Measurements from ENCODE around the gene TBC1D22A.

The TBC1D22A gene

GRCh38 chr22:46803936-46804335 is 41.5 kb downstream of the TBC1D22A start:
- Histone ChIP-seq H3K27ac (ENCODE audit: low read length) (no peak overlapping the region), H3K9me3 (ENCODE audit: insufficient read depth, low read length) (no peaks in the 10 kb centered on the region), H2AFZ (ENCODE audit: low read depth, low read length) (no peak overlapping the region), H3K36me3 (replicated peaks; ENCODE audit: low read depth, low read length) (peaks cover 79% of the 10 kb centered on the region), H3K4me2 (ENCODE audit: low read length) (no peak overlapping the region), H3K27me3 (ENCODE audit: low read depth, low read length) (no peaks in the 10 kb centered on the region), H3K79me2 (ENCODE audit: low read length) (peaks cover 81% of the 10 kb centered on the region), H3K9ac (ENCODE audit: low read length) (no peak overlapping the region), H4K20me1 (ENCODE audit: insufficient read depth, low read length) (peaks cover 86% of the 10 kb centered on the region), H3K4me3 (ENCODE audit: low read length) (no peak overlapping the region), H3K4me1 (ENCODE audit: low read length) (peaks cover 10% of the 10 kb centered on the region)
- no peak for TF ChIP-seq EZH2phosphoT487 (IDR thresholded peaks at IDR 0.05; ENCODE audit: low read depth)
- TF ChIP-seq, protein P1, sequence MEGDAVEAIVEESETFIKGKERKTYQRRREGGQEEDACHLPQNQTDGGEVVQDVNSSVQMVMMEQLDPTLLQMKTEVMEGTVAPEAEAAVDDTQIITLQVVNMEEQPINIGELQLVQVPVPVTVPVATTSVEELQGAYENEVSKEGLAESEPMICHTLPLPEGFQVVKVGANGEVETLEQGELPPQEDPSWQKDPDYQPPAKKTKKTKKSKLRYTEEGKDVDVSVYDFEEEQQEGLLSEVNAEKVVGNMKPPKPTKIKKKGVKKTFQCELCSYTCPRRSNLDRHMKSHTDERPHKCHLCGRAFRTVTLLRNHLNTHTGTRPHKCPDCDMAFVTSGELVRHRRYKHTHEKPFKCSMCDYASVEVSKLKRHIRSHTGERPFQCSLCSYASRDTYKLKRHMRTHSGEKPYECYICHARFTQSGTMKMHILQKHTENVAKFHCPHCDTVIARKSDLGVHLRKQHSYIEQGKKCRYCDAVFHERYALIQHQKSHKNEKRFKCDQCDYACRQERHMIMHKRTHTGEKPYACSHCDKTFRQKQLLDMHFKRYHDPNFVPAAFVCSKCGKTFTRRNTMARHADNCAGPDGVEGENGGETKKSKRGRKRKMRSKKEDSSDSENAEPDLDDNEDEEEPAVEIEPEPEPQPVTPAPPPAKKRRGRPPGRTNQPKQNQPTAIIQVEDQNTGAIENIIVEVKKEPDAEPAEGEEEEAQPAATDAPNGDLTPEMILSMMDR (IDR thresholded peaks at IDR 0.05; ENCODE audit: low read depth, low read length): no peak

- Histone ChIP-seq H4K20me1 (ENCODE audit: insufficient read depth, low read length) (peaks cover 85% of the 10 kb centered on the region), H3K4me1 (ENCODE audit: low read length) (peaks cover 10% of the 10 kb centered on the region)
Measured at GRCh38 chr22:46806794-46807193, 44.3 kb downstream of the TBC1D22A start.

GRCh38 chr22:46807458-46807857 is 45.0 kb downstream of the TBC1D22A start:
- Histone ChIP-seq H3K4me3 (ENCODE audit: low read length) (no peak overlapping the region), H3K27ac (ENCODE audit: low read length) (no peak overlapping the region), H4K20me1 (ENCODE audit: insufficient read depth, low read length) (peaks cover 85% of the 10 kb centered on the region), H3K4me2 (ENCODE audit: low read length) (no peak overlapping the region), H2AFZ (ENCODE audit: low read depth, low read length) (no peak overlapping the region), H3K79me2 (ENCODE audit: low read length) (peaks cover 77% of the 10 kb centered on the region), H3K27me3 (ENCODE audit: low read depth, low read length) (no peaks in the 10 kb centered on the region), H3K9me3 (ENCODE audit: insufficient read depth, low read length) (no peaks in the 10 kb centered on the region), H3K36me3 (replicated peaks; ENCODE audit: low read depth, low read length) (peaks cover 69% of the 10 kb centered on the region), H3K4me1 (ENCODE audit: low read length) (peaks cover 10% of the 10 kb centered on the region), H3K9ac (ENCODE audit: low read length) (no peak overlapping the region)
- TF ChIP-seq EZH2phosphoT487 (IDR thresholded peaks at IDR 0.05; ENCODE audit: low read depth): no peak
- TF ChIP-seq, protein P1 (IDR thresholded peaks at IDR 0.05; ENCODE audit: low read depth, low read length): no peak

More at GRCh38 chr22:46806794-46807193, 44.3 kb downstream of the TBC1D22A start:
- no peaks in the 10 kb centered on the region for H3K9me3 ChIP-seq (ENCODE audit: insufficient read depth, low read length)
- no peak overlapping the region for H3K9ac ChIP-seq (ENCODE audit: low read length)
- no peaks in the 10 kb centered on the region for H3K27me3 ChIP-seq (ENCODE audit: low read depth, low read length)
- H3K4me2 ChIP-seq (ENCODE audit: low read length): no peak overlapping the region
- no peak overlapping the region for H3K27ac ChIP-seq (ENCODE audit: low read length)
- no peak overlapping the region for H3K4me3 ChIP-seq (ENCODE audit: low read length)
- no peak for TF ChIP-seq EZH2phosphoT487 (IDR thresholded peaks at IDR 0.05; ENCODE audit: low read depth)
- H2AFZ ChIP-seq (ENCODE audit: low read depth, low read length): no peak overlapping the region
- peaks cover 76% of the 10 kb centered on the region for H3K79me2 ChIP-seq (ENCODE audit: low read length)
- H3K36me3 ChIP-seq (replicated peaks; ENCODE audit: low read depth, low read length): peaks cover 72% of the 10 kb centered on the region

DNA sequence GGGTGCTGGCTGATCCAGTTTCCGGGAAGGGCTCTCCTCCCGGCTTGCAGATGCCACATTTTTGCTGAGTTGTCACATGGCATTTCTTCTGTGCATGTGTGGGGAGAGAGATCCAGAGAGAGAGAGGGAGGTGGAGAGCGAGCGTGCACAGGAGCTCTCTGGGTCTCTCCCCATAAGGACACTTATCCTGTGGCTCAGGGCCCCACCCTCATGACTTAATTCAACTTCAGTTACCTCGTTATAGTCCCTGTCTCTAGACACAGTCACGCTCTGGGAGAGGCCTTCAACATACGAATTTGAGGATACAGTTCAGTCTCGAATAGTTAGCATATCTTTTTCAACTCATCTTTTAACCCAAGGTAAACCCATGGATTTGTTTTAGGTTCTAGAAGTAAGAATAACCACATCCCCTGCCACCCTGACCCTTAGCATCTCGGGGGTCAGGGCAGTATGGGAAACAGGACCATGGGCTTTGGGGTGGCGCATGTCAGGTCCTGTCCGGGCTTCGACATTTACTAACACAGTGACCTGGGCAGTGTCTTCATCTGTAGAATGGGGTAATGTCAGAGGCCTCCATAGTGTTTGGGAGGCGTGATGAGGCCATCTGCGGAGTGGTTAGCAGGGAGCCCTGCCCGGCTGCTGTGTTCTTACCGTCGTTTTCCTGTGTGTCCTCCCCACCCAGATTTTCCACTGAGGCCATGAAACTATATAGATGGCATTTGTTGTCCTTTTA is 46.9 kb downstream of the TBC1D22A start:
- Histone ChIP-seq H3K4me2 (ENCODE audit: low read length) (no peak overlapping the region), H3K79me2 (ENCODE audit: low read length) (peaks cover 77% of the 10 kb centered on the region), H3K4me1 (ENCODE audit: low read length) (no peaks in the 10 kb centered on the region), H3K9me3 (ENCODE audit: insufficient read depth, low read length) (no peaks in the 10 kb centered on the region), H4K20me1 (ENCODE audit: insufficient read depth, low read length) (peaks cover 85% of the 10 kb centered on the region), H2AFZ (ENCODE audit: low read depth, low read length) (no peak overlapping the region), H3K36me3 (replicated peaks; ENCODE audit: low read depth, low read length) (peaks cover 77% of the 10 kb centered on the region), H3K27ac (ENCODE audit: low read length) (no peak overlapping the region), H3K27me3 (ENCODE audit: low read depth, low read length) (no peaks in the 10 kb centered on the region), H3K4me3 (ENCODE audit: low read length) (no peak overlapping the region), H3K9ac (ENCODE audit: low read length) (no peak overlapping the region)
- TF ChIP-seq, protein P1 (IDR thresholded peaks at IDR 0.05; ENCODE audit: low read depth, low read length): no peak
- TF ChIP-seq EZH2phosphoT487 (IDR thresholded peaks at IDR 0.05; ENCODE audit: low read depth): no peak

All from OCI-LY3 (cell line).